ENCODE results near the gene GABRR1.
"Not testable (repeated sequence)": the region's sequence is repeated elsewhere in the genome, so short reads cannot be mapped to it uniquely, and the experiment has no call there.

GABRR1 gene

GRCh38 chr6:89251976-89252375 is 34.8 kb upstream of the GABRR1 start:
- Histone ChIP-seq H3K27me3 (ENCODE audit: control insufficient read depth in 5 of 5, insufficient read depth in 4 of 5, low read length in 5 of 5) (no peaks in the 10 kb centered on the region), H3K36me3 (ENCODE audit: control insufficient read depth in 5 of 5, insufficient read depth in 5 of 5, low read length in 5 of 5) (no peaks in the 10 kb centered on the region), H3K9ac (ENCODE audit: low read length in 5 of 5) (no peak overlapping the region), H3K9me3 (ENCODE audit: control insufficient read depth in 5 of 5, low read length in 5 of 5) (no peaks in the 10 kb centered on the region), H3K4me3 (ENCODE audit: low read depth in 1 of 5, low read length in 5 of 5) (no peak overlapping the region), H3K27ac (ENCODE audit: low read depth, low read length) (no peak overlapping the region), H3K4me1 (ENCODE audit: control insufficient read depth in 5 of 5, insufficient read depth in 5 of 5, low read length in 5 of 5) (no peaks in the 10 kb centered on the region)

GRCh38 chr6:89251170-89251569 is 34.0 kb upstream of the GABRR1 start:
- H3K4me3 ChIP-seq (ENCODE audit: low read depth in 1 of 5, low read length in 5 of 5), result no peak overlapping the region
- no peaks in the 10 kb centered on the region for H3K9me3 ChIP-seq (ENCODE audit: control insufficient read depth in 5 of 5, low read length in 5 of 5)
- no peaks in the 10 kb centered on the region for H3K36me3 ChIP-seq (ENCODE audit: control insufficient read depth in 5 of 5, insufficient read depth in 5 of 5, low read length in 5 of 5)
- no peaks in the 10 kb centered on the region for H3K27me3 ChIP-seq (ENCODE audit: control insufficient read depth in 5 of 5, insufficient read depth in 4 of 5, low read length in 5 of 5)
- no peak overlapping the region for H3K9ac ChIP-seq (ENCODE audit: low read length in 5 of 5)
- H3K4me1 ChIP-seq (ENCODE audit: control insufficient read depth in 5 of 5, insufficient read depth in 5 of 5, low read length in 5 of 5), result no peaks in the 10 kb centered on the region
- H3K27ac ChIP-seq (ENCODE audit: low read depth, low read length), result no peak overlapping the region

GRCh38 chr6:89250239-89250638 is 33.1 kb upstream of the GABRR1 start:
- Histone ChIP-seq H3K9me3 (ENCODE audit: control insufficient read depth in 5 of 5, low read length in 5 of 5) (no peaks in the 10 kb centered on the region), H3K27me3 (ENCODE audit: control insufficient read depth in 5 of 5, insufficient read depth in 4 of 5, low read length in 5 of 5) (no peaks in the 10 kb centered on the region), H3K4me1 (ENCODE audit: control insufficient read depth in 5 of 5, insufficient read depth in 5 of 5, low read length in 5 of 5) (no peaks in the 10 kb centered on the region), H3K36me3 (ENCODE audit: control insufficient read depth in 5 of 5, insufficient read depth in 5 of 5, low read length in 5 of 5) (no peaks in the 10 kb centered on the region), H3K27ac (ENCODE audit: low read depth, low read length) (no peak overlapping the region), H3K4me3 (ENCODE audit: low read depth in 1 of 5, low read length in 5 of 5) (no peak overlapping the region), H3K9ac (ENCODE audit: low read length in 5 of 5) (no peak overlapping the region)

DNA sequence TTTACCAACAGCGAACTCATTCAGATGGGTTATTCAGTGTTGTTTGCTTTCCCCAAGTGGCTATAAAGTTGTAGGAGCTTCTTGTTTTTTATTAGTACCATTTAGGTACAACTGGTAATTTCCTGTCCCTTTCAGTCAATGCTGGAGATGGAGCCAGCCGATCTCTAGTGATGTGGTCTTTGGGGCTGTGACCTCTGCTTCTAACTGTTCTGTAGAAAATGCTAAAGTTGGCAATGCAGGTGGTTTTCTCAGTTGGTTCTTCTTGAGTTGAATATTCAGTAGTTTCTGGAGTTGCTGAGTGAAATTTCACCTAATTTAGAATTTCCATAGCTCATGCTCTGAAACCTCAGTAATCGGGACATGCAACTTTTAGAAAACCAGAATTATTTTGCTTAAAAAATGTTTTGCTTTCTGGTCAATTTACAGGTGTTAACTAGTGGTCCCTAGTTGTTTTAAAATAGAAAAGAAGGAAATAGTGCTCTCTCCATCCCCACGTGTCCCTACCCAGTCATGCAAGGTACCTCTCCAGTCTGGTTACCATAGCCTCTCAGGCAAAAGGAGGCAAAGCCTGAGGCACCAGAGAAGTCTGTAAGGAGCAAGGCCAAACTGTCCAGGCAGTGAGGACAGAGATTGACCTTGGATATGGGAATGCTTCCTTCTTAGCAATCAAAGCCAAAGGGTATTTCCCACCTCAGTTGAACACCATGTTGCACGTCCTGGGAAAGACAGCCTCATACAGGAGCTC is 27.3 kb upstream of the GABRR1 start:
- no peaks in the 10 kb centered on the region for H3K36me3 ChIP-seq (ENCODE audit: control insufficient read depth in 5 of 5, insufficient read depth in 5 of 5, low read length in 5 of 5)

GRCh38 chr6:89243331-89243629 is 26.1 kb upstream of the GABRR1 start:
- Histone ChIP-seq H3K27me3 (ENCODE audit: control insufficient read depth in 5 of 5, insufficient read depth in 4 of 5, low read length in 5 of 5) (no peaks in the 10 kb centered on the region), H3K9ac (ENCODE audit: low read length in 5 of 5) (no peak overlapping the region), H3K4me1 (ENCODE audit: control insufficient read depth in 5 of 5, insufficient read depth in 5 of 5, low read length in 5 of 5) (no peaks in the 10 kb centered on the region), H3K36me3 (ENCODE audit: control insufficient read depth in 5 of 5, insufficient read depth in 5 of 5, low read length in 5 of 5) (no peaks in the 10 kb centered on the region), H3K27ac (ENCODE audit: low read depth, low read length) (no peak overlapping the region), H3K9me3 (ENCODE audit: control insufficient read depth in 5 of 5, low read length in 5 of 5) (no peaks in the 10 kb centered on the region), H3K4me3 (ENCODE audit: low read depth in 1 of 5, low read length in 5 of 5) (no peak overlapping the region)

More for the DNA sequence above, 27.3 kb upstream of the GABRR1 start:
- H3K27me3 ChIP-seq (ENCODE audit: control insufficient read depth in 5 of 5, insufficient read depth in 4 of 5, low read length in 5 of 5), result no peaks in the 10 kb centered on the region
- no peak overlapping the region for H3K9ac ChIP-seq (ENCODE audit: low read length in 5 of 5)
- H3K9me3 ChIP-seq (ENCODE audit: control insufficient read depth in 5 of 5, low read length in 5 of 5), result no peaks in the 10 kb centered on the region
- H3K4me3 ChIP-seq (ENCODE audit: low read depth in 1 of 5, low read length in 5 of 5), result no peak overlapping the region
- no peaks in the 10 kb centered on the region for H3K4me1 ChIP-seq (ENCODE audit: control insufficient read depth in 5 of 5, insufficient read depth in 5 of 5, low read length in 5 of 5)
- no peak overlapping the region for H3K27ac ChIP-seq (ENCODE audit: low read depth, low read length)

DNA sequence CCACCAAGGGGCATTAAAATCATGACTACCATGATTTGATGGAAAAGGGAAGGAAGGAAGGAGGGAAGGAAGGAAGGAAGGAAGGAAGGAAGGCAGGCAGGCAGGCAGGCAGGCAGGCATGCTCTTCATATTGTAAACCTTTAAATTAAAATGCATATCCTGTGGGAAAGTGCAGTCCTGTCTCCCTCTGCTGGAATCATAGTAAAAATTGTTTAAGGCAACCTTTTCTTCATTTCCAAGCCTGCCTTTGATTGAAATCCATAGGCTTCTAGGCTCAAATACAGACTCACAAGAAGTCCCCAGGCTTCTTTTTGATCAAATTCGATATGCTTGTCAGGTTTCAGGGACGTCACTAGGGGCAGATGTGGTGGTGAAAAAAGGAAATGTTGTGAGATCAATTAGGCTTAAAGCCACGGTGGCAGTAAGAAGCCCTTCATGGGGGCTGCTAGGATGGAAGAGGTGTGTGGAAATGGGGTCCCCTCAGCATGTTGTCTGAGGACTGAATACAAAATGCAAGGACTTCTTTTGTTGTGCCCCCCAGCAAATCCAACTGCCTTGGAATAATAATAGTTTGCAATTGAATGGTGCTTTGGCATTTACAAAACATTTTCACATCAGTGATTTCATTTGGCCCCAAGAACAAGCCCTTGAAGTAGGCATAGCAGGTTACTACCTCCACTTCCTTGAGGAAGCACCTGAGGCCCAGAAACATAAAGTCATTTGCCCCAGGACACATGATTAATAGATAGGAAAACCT is 25.6 kb upstream of the GABRR1 start:
- Histone ChIP-seq H3K9me3 (ENCODE audit: control insufficient read depth in 5 of 5, low read length in 5 of 5) (no peaks in the 10 kb centered on the region), H3K36me3 (ENCODE audit: control insufficient read depth in 5 of 5, insufficient read depth in 5 of 5, low read length in 5 of 5) (no peaks in the 10 kb centered on the region), H3K4me1 (ENCODE audit: control insufficient read depth in 5 of 5, insufficient read depth in 5 of 5, low read length in 5 of 5) (no peaks in the 10 kb centered on the region), H3K9ac (ENCODE audit: low read length in 5 of 5) (no peak overlapping the region), H3K27me3 (ENCODE audit: control insufficient read depth in 5 of 5, insufficient read depth in 4 of 5, low read length in 5 of 5) (no peaks in the 10 kb centered on the region), H3K27ac (ENCODE audit: low read depth, low read length) (no peak overlapping the region), H3K4me3 (ENCODE audit: low read depth in 1 of 5, low read length in 5 of 5) (no peak overlapping the region)

DNA sequence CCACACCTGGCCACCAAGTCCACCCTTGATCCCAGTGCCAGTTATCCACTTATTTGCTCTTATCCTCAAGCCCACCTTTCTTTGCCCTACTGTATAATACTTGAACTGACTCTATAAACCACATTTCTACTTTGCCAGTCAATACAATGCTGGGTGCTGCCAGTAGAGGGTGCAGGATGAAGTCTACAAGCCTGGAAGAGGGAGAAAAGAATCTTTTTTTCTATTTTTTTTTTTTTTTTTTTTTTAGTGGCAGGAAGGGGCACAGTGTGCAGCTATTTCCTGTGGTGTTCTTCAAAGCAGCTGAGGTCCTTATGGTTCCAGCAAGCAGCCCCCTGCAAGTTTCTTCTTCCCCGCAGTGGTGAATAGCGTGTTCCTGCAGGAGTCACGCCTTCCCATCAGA is 22.2 kb upstream of the GABRR1 start:
- Histone ChIP-seq H3K36me3 (ENCODE audit: control insufficient read depth in 5 of 5, insufficient read depth in 5 of 5, low read length in 5 of 5) (no peaks in the 10 kb centered on the region), H3K9me3 (ENCODE audit: control insufficient read depth in 5 of 5, low read length in 5 of 5) (no peaks in the 10 kb centered on the region), H3K9ac (ENCODE audit: low read length in 5 of 5) (no peak overlapping the region), H3K27ac (ENCODE audit: low read depth, low read length) (no peak overlapping the region), H3K27me3 (ENCODE audit: control insufficient read depth in 5 of 5, insufficient read depth in 4 of 5, low read length in 5 of 5) (peaks cover 0 to 4% (median 0%) of the 10 kb centered on the region in 5 donors), H3K4me1 (ENCODE audit: control insufficient read depth in 5 of 5, insufficient read depth in 5 of 5, low read length in 5 of 5) (no peaks in the 10 kb centered on the region), H3K4me3 (ENCODE audit: low read depth in 1 of 5, low read length in 5 of 5) (no peak overlapping the region)

DNA sequence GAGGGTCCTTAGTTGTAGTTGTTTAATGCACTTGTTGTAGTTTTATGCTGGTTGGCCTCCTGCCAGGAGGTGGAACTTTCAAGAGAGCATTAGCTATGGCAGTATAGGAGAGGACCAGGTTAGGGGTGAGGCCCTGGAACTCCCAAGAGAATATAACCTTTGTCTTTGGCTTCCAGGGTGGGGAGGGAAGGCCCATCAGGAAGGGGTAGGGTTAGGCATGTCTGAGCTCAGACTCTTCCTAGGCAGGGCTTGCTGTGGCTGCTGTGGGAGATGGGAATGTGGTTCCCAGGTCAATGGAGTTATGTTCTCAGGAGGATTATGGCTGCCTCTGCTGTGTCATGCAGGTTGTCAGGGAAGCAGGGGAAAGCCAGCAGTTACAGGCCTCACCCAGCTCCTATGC is 20.0 kb upstream of the GABRR1 start:
- H3K4me1 ChIP-seq (ENCODE audit: control insufficient read depth in 5 of 5, insufficient read depth in 5 of 5, low read length in 5 of 5), result no peaks in the 10 kb centered on the region
- H3K27me3 ChIP-seq (ENCODE audit: control insufficient read depth in 5 of 5, insufficient read depth in 4 of 5, low read length in 5 of 5), result peaks cover 0 to 4% (median 0%) of the 10 kb centered on the region in 5 donors
- H3K9ac ChIP-seq (ENCODE audit: low read length in 5 of 5), result no peak overlapping the region
- no peaks in the 10 kb centered on the region for H3K36me3 ChIP-seq (ENCODE audit: control insufficient read depth in 5 of 5, insufficient read depth in 5 of 5, low read length in 5 of 5)
- H3K27ac ChIP-seq (ENCODE audit: low read depth, low read length), result no peak overlapping the region
- no peaks in the 10 kb centered on the region for H3K9me3 ChIP-seq (ENCODE audit: control insufficient read depth in 5 of 5, low read length in 5 of 5)
- H3K4me3 ChIP-seq (ENCODE audit: low read depth in 1 of 5, low read length in 5 of 5), result no peak overlapping the region

- not testable (repeated sequence) for H3K36me3 ChIP-seq (ENCODE audit: control insufficient read depth in 5 of 5, insufficient read depth in 5 of 5, low read length in 5 of 5); H3K27ac ChIP-seq (ENCODE audit: low read depth, low read length); H3K9ac ChIP-seq (ENCODE audit: low read length in 5 of 5); H3K4me3 ChIP-seq (ENCODE audit: low read depth in 1 of 5, low read length in 5 of 5); H3K9me3 ChIP-seq (ENCODE audit: control insufficient read depth in 5 of 5, low read length in 5 of 5); H3K4me1 ChIP-seq (ENCODE audit: control insufficient read depth in 5 of 5, insufficient read depth in 5 of 5, low read length in 5 of 5); H3K27me3 ChIP-seq (ENCODE audit: control insufficient read depth in 5 of 5, insufficient read depth in 4 of 5, low read length in 5 of 5)
These were observed 16.4 kb upstream of the GABRR1 start for GRCh38 chr6:89233605-89234004.

GRCh38 chr6:89222712-89223039 is 5.5 kb upstream of the GABRR1 start:
- no peak overlapping the region for H3K27ac ChIP-seq (ENCODE audit: low read depth, low read length)
- H3K9ac ChIP-seq (ENCODE audit: low read length in 5 of 5), result no peak overlapping the region
- peaks cover 0 to 1% (median 0%) of the 10 kb centered on the region in 5 donors for H3K4me1 ChIP-seq (ENCODE audit: control insufficient read depth in 5 of 5, insufficient read depth in 5 of 5, low read length in 5 of 5)
- H3K4me3 ChIP-seq (ENCODE audit: low read depth in 1 of 5, low read length in 5 of 5), result no peak overlapping the region
- no peaks in the 10 kb centered on the region for H3K27me3 ChIP-seq (ENCODE audit: control insufficient read depth in 5 of 5, insufficient read depth in 4 of 5, low read length in 5 of 5)
- no peaks in the 10 kb centered on the region for H3K36me3 ChIP-seq (ENCODE audit: control insufficient read depth in 5 of 5, insufficient read depth in 5 of 5, low read length in 5 of 5)
- no peaks in the 10 kb centered on the region for H3K9me3 ChIP-seq (ENCODE audit: control insufficient read depth in 5 of 5, low read length in 5 of 5)

Measured in subcutaneous abdominal adipose tissue (tissue), 5 donors.